Upper lobe of left lung (tissue), 6 donors: Measurements from ENCODE around the gene PSMB9. TPM values are rescaled to one million over a fixed set of nuclear protein-coding genes. Genes with fewer than 3 reads are reported as not detected.
"Not testable (repeated sequence)": the region's sequence is repeated elsewhere in the genome, so short reads cannot be mapped to it uniquely, and the experiment has no call there.

Experiments
- ATAC-seq, 2 donors: fragments of 200-7000 bp; cut with Tn5 transposase; one replicate each; pipeline ENCODE4 v1.9.1; 2022; ENCODE audit warnings: mild to moderate bottlenecking in 2 of 2, moderate library complexity in 2 of 2; ENCODE audit not compliant: low FRiP score in 2 of 2
- DNase-seq, 2 donors: peaks; one replicate each; pipeline ENCODE4 v3.0.0-alpha.2; 2019 to 2020
- H3K27ac ChIP-seq, 4 donors: fragments of 200-600 bp; sonication (generic); one replicate each; pipeline ENCODE4 v1.5.1; 2016 to 2019
- H3K27me3 ChIP-seq, 4 donors: fragments of 200-600 bp; sonication (generic); one replicate each; pipeline ENCODE4 v1.5.1; 2017 to 2019
- H3K36me3 ChIP-seq, 4 donors: fragments of 200-600 bp; sonication (generic); one replicate each; pipeline ENCODE4 v1.5.1; 2016 to 2019
- H3K4me1 ChIP-seq, 4 donors: fragments of 200-600 bp; sonication (generic); one replicate each; pipeline ENCODE4 v1.5.1; 2018 to 2019
- H3K4me3 ChIP-seq, 4 donors: fragments of 200-600 bp; sonication (generic); one replicate each; pipeline ENCODE4 v1.5.1; 2017 to 2019; ENCODE audit warnings: mild to moderate bottlenecking in 2 of 4, moderate library complexity in 1 of 4
- H3K9me3 ChIP-seq, 4 donors: fragments of 200-600 bp; sonication (generic); one replicate each; pipeline ENCODE4 v1.5.1; 2018 to 2019
- CTCF ChIP-seq, 6 experiments: fragments of 450-650 bp in 4 of 6; fragments of 200-600 bp in 2 of 6; sonication (generic) in 2 of 6; IDR thresholded peaks; one replicate each; pipeline ENCODE4 v1.5.1; 2016 to 2019; ENCODE audit warnings: antibody characterized with exemption in 6 of 6
- EP300 ChIP-seq, 4 donors: sonication (generic); formaldehyde crosslinking; IDR thresholded peaks; one replicate each; pipeline ENCODE4 v1.5.1; 2017; ENCODE audit warnings: antibody characterized with exemption in 4 of 4, control low read depth in 2 of 4
- POLR2A ChIP-seq, 4 donors: fragments of 450-650 bp; IDR thresholded peaks; one replicate each; pipeline ENCODE4 v1.5.1; 2016 to 2017; ENCODE audit warnings: antibody characterized with exemption in 4 of 4, mild to moderate bottlenecking in 2 of 4
- POLR2AphosphoS5 ChIP-seq, 2 donors: sonication (generic); formaldehyde crosslinking; IDR thresholded peaks; one replicate each; pipeline ENCODE4 v1.5.1; 2017; ENCODE audit warnings: antibody characterized with exemption in 2 of 2
- WGBS, 2 donors: methylation state at CpG; one replicate each; pipeline ENCODE4 v1.1.5; 2017 to 2018; 5-methylcytosine and 5-hydroxymethylcytosine counted together
- total RNA-seq, 6 donors: library from RNA; depleted of rRNA in 4 of 6; stranded (reverse); fragments of >200 nt in 4 of 6; gene quantifications; one replicate each; pipeline versions ENCODE4 v1.1.0 to v1.2.1, GENCODE V29; 2016 to 2021
- donor health status: DM: no; HTN: no; CAD: no; lungs with moderate emphysema.
- donor health status: DM: no; HTN: yes; CAD: no; lungs with severe emphysema.

PSMB9 gene
- total RNA-seq, 6 donors from 2014 or later = 34.4 to 85.9 (median 45.5) TPM

- H3K4me1 ChIP-seq = no peaks in the 10 kb centered on the region
- DNase-seq (no peak), ATAC-seq (no peak)
- no peaks in the 10 kb centered on the region for H3K9me3 ChIP-seq
- 90 to 97% methylated on average over 2 of the region's 2 CpGs for WGBS, 2 donors
- no peak overlapping the region for H3K4me3 ChIP-seq
- H3K27ac ChIP-seq = no peak overlapping the region
- H3K36me3 ChIP-seq = no peaks in the 10 kb centered on the region
- no peak for TF ChIP-seq POLR2AphosphoS5 (IDR thresholded peaks at IDR 0.05)
- no peak for TF ChIP-seq EP300 (IDR thresholded peaks at IDR 0.05)
- TF ChIP-seq POLR2A (IDR thresholded peaks at IDR 0.05) = no peak
- no peak for TF ChIP-seq CTCF (IDR thresholded peaks at IDR 0.05)
- H3K27me3 ChIP-seq = no peaks in the 10 kb centered on the region
Measured at GRCh38 chr6:32876603-32877002, 22.6 kb downstream of the PSMB9 start.

GRCh38 chr6:32879691-32880090, 25.7 kb downstream of the PSMB9 start:
- Histone ChIP-seq H3K9me3 (no peaks in the 10 kb centered on the region), H3K4me1 (peaks cover 0 to 8% (median 2%) of the 10 kb centered on the region in 4 donors), H3K27me3 (no peaks in the 10 kb centered on the region), H3K36me3 (no peaks in the 10 kb centered on the region), H3K4me3 (peak overlapping the region in 1 of 4 donors; percentile 13), H3K27ac (no peak overlapping the region)
- TF ChIP-seq EP300 (IDR thresholded peaks at IDR 0.05) (no peak), CTCF (IDR thresholded peaks at IDR 0.05) (no peak), POLR2A (IDR thresholded peaks at IDR 0.05) (no peak), POLR2AphosphoS5 (IDR thresholded peaks at IDR 0.05) (no peak)
- peak in 1 of 2 donors; percentile 75 for DNase-seq
- WGBS, 2 donors = 67 to 74% methylated on average over 25 to 35 of the region's 35 CpGs
- ATAC-seq = no peak

- ATAC-seq, H3K4me1 ChIP-seq, H3K27me3 ChIP-seq, H3K9me3 ChIP-seq, DNase-seq, H3K27ac ChIP-seq, H3K4me3 ChIP-seq, H3K36me3 ChIP-seq: not testable (repeated sequence)
- WGBS, 2 donors = 92 to 93% methylated on average over 3 of the region's 3 CpGs
Measured at GRCh38 chr6:32880962-32881361, 27.0 kb downstream of the PSMB9 start.

GRCh38 chr6:32882879-32883250, 28.9 kb downstream of the PSMB9 start:
- DNase-seq = no peak

GRCh38 chr6:32883789-32884188, 29.8 kb downstream of the PSMB9 start:
- H3K9me3 ChIP-seq = no peaks in the 10 kb centered on the region
- DNase-seq = peak in 1 of 2 donors; percentile 88
- no peak overlapping the region for H3K27ac ChIP-seq
- peak; percentile 66 to 81 for ATAC-seq
- no peak overlapping the region for H3K4me3 ChIP-seq
- 15 to 24% methylated on average over 5 of the region's 5 CpGs for WGBS, 2 donors
- peaks cover 0 to 8% (median 2%) of the 10 kb centered on the region in 4 donors for H3K4me1 ChIP-seq
- H3K36me3 ChIP-seq = no peaks in the 10 kb centered on the region
- TF ChIP-seq POLR2AphosphoS5 (IDR thresholded peaks at IDR 0.05) (peak; percentile 38 to 64), CTCF (IDR thresholded peaks at IDR 0.05) (no peak), EP300 (IDR thresholded peaks at IDR 0.05) (peak in 2 of 4 donors; percentile 10 to 15)
- no peaks in the 10 kb centered on the region for H3K27me3 ChIP-seq

More at GRCh38 chr6:32882879-32883250, 28.9 kb downstream of the PSMB9 start:
- no peak for TF ChIP-seq EP300 (IDR thresholded peaks at IDR 0.05)
- no peak for TF ChIP-seq CTCF (IDR thresholded peaks at IDR 0.05)
- TF ChIP-seq POLR2A (IDR thresholded peaks at IDR 0.05) = no peak
- TF ChIP-seq POLR2AphosphoS5 (IDR thresholded peaks at IDR 0.05) = no peak
- no peak overlapping the region for H3K27ac ChIP-seq
- WGBS, 2 donors = 74 to 86% methylated on average over 1 of the region's 1 CpG
- H3K36me3 ChIP-seq = no peaks in the 10 kb centered on the region
- peaks cover 0 to 8% (median 2%) of the 10 kb centered on the region in 4 donors for H3K4me1 ChIP-seq
- H3K9me3 ChIP-seq = no peaks in the 10 kb centered on the region
- ATAC-seq = no peak
- no peak overlapping the region for H3K4me3 ChIP-seq
- no peaks in the 10 kb centered on the region for H3K27me3 ChIP-seq
